ENCODE measurements around the gene CHST3.

- TF ChIP-seq CTCF (IDR thresholded peaks at IDR 0.05) (no peak), EP300 (IDR thresholded peaks at IDR 0.05) (no peak), POLR2A (IDR thresholded peaks at IDR 0.05) (no peak)
Observed at GRCh38 chr10:71948496-71949067, 15.6 kb upstream of the CHST3 start.

Data from sigmoid colon (tissue), 4 donors.